Activated CD4-positive, CD25-positive, alpha-beta regulatory T cell treated with anti-CD3 and anti-CD28 coated beads, Interleukin-2, amount 50 U/mL, for 72 hours (primary cell): Measurements from ENCODE around the gene RAB3IP.
"Not testable (repeated sequence)": the region's sequence is repeated elsewhere in the genome, so short reads cannot be mapped to it uniquely, and the experiment has no call there.

Experiments
- DNase-seq: peaks from one replicate; pipeline ENCODE4 v3.0.0; 2021

Gene RAB3IP

DNA sequence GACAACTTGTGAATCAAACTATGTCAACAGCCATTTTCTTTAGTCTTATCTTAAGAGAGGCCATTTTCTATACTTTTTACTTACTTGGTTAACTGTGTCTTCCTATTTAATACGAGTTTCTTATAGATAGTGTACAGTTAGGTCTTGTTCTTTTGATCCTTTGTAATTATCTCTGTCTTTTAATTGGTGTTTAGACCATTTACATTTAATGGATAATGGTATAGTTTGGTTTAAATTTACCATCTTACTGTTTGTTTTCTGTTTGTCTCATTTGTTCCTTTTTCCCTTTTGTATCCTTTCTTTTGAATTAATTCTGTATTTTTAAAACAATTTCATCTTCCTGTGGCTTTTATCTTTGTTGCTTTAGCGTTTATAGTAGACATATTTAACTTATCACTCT, 19.4 kb downstream of the RAB3IP start:
- no peak for DNase-seq

DNA sequence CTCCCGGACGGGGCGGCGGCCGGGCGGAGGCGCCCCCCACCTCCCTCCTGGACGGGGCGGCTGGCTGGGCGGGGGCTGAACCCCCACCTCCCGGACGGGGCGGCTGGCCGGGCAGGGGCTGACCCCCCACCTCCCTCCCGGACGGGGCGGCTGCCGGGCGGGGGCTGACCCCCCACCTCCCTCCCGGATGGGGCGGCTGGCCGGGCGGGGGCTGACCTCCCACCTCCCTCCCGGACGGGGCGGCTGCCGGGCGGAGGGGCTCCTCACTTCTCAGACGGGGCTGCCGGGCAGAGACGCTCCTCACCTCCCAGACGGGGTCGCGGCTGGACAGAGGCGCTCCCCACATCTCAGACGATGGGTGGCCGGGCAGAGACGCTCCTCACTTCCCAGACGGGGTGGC, 20.9 kb downstream of the RAB3IP start:
- DNase-seq = not testable (repeated sequence)

DNA sequence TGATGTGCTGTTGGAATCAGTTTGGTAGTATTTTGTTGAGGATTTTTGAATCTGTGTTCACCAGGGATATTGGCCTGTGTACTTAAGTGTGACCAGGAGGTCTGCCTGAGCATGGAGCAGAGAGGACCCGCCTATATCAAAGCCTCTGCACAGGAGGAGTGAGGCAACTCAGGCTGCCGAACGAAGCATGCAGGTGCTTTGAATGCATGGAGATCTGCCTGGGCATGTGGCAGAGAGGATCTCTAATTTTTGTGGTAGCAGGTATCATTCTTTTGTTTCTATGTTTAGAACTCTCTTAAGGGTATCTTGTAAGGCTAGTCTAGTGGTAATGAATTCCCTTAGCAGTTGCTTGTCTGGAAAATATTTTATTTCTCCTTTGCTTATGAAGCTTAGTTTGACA, 26.9 kb downstream of the RAB3IP start:
- DNase-seq = no peak

DNA sequence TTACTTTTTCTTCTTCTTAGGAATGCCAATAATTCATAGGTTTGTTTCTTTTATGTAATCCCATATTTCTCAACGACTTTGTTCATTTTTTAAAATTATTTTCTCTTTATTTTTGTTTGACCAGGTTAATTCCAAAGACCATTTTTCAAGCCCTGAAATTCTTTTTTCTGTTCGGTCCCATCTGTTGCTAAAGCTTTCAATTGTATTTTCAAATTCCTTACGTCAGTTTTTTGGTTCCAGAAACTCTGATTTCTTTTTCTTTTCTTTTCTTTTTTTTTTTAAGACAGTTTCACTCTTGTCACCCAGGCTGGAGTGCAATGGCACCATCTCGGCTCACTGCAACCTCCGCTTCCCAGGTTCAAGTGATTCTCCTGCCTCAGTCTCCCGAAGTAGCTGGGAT, 27.6 kb downstream of the RAB3IP start:
- no peak for DNase-seq

- DNase-seq = no peak
Measured at GRCh38 chr12:69779928-69780327, 41.3 kb downstream of the RAB3IP start.

- no peak for DNase-seq
Measured at GRCh38 chr12:69783365-69783764, 44.7 kb downstream of the RAB3IP start.

DNA sequence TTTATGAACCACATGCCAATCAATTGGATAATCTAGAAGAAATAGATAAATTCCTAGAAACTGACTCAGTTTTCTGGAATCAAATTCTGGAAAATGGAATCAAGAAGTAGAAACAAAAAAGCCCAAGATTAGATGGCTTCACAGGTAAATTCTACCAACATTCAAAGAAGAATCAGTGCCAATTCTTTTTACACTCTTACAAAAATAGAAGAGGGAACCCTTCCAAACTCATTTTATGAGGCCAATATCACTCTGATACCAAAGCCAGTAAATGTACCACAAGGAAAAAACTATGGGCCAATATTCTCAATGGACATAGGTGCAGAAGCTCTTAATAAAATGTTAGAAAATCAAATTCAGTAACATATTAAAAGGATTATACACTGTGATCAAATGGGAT, 50.7 kb downstream of the RAB3IP start:
- DNase-seq = no peak

GRCh38 chr12:69792533-69792932, 53.9 kb downstream of the RAB3IP start:
- DNase-seq = no peak

DNA sequence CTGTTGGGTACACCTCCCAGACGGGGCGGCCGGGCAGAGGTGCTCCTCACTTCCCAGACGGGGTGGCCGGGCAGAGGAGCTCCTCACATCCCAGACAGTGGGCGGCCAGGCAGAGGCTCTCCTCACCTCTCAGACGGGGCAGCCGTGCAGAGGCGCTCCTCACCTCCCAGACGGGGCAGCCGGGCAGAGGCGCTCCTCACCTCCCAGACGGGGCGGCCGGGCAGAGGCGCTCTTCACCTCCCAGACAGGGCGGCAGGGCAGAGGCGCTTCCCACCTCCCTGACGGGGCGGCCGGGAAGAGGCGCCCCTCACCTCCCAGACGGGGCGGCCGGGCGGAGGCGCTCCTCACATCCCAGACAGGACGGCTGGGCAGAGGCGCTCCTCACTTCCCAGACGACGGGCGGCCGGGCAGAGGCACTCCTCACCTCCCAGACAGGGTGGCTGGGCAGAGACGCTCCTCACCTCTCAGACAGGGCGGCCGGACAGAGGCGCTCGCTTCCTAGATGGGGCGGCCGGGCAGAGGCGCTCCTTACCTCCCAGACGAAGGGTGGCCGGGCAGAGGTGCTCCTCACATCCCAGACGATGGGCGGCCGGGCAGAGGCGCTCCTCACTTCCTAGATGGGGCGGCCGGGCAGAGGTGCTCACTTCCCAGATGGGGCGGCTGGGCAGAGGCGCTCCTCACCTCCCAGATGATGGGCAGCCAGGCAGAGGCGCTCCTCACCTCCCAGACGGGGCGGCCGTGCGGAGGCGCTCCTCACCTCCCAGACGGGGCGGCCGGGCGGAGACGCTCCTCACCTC, 68.6 kb downstream of the RAB3IP start:
- DNase-seq = not testable (repeated sequence)

GRCh38 chr12:69810870-69811498, 72.3 kb downstream of the RAB3IP start:
- DNase-seq = no peak

- DNase-seq = no peak
Measured at GRCh38 chr12:69816082-69816481, 77.4 kb downstream of the RAB3IP start.

DNA sequence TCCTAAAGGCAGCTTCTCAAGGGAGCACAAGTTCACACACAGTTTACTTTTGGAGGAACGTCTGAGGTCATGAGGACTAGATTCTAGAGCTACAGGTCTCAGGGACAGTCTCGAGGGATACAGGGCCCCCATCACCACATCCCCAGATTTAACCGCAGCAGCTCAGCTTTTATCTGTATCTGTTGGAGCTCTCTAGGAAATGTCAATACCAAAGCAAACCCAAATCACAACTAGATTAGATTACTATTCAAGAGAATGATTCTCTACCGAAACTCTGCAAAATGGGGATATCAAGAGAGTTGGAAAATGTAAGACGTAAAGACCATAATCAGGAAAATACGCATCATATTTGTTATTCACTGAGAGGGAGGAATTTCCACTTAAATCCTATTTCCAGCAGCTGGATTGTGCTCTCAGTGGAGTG, 82.4 kb downstream of the RAB3IP start:
- DNase-seq = no peak

DNA sequence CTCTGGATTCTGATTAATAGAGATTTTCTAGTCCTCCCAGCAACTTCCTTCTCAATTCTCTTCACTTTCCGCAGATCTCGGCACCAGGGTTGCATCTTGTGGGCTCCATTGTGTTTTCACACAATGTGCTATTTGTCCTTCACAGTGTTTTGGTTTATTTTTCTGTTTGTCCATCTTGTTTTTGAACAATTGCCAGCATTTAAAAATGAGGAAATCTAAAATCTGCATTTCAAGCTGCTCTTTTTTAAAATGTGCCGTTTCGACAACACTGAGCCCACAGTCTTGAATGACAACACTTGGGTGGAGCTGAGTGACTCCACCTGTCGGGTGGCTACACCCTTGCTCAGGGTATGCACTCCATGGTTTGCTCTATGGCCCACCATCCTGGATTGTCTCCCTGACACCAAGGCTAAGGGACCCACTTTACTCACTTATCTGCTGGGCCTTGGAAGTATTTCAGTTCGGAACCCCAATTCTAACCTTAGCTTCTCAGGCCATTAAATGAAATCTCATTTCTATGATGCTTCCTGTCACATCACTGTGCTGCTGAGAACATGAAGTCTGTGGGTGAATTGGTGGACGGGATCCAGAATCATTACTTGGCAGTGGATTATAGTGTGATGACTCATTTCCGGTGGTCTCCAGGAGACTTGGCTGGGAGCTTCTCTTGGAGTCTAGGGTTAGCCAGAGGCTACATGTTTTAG, 82.9 kb downstream of the RAB3IP start:
- no peak for DNase-seq

DNA sequence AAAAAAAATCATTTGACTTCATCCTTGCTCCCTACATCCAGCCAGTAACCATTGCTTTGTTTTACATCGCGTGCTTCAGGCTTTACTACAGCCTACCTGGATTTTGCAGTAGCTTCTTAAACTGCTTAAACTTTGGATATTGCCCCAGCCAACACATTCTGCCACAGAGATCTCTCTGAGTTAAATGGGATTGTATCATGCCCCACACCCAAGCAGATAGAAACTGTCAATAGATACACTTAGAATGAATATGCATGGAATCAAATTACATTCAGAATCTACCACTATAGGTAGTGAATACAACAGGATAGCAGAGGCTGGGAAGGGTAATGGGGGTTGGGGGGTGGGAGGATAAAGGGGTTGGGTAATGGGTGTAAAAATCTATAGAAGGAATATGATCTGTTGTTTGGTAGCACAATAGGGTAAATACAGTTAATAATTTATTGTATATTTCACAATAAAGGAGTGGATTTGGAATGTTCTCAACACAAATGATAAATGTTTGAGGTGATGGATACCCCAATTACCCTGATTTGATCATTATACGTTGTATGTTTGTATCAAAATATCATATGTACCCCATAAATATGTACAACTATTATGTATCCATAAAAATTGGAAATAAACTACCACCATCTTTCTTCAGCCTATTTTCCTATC, 83.7 kb downstream of the RAB3IP start:
- no peak for DNase-seq

GRCh38 chr12:69824028-69824427, 85.4 kb downstream of the RAB3IP start:
- DNase-seq = no peak

DNA sequence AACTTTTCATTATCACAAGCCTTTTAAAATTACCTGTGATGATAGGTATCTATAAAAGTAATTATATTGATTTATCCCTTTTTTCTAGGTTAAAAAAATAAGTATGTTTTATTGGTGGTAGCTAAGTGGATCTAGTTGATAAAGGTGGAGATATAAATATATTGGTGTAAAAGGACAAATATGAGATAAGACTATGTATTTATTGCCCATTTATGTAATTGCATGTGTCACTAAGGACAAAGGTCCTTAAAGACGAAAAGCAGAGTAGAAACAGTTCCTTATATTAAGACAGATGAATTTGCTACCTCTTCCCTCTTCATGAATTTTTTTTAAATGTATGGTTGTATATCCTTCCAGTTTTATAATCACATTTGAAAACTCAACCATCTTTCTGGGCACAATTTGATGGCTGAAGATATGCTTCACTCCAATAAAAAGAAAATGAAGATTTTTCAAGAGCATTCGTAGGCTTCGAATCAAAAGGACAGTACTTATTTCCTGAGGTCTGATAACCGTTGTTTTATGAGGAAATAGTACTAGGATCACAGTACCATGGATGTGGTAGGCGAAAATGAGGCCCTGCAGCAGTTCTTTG, 86.4 kb downstream of the RAB3IP start, which contains the start of gene MYRFL:
MYRFL (plus strand) TSS at position 262 of the 595 bp plus-strand sequence; CDS start at position 553, 291 bp downstream.
- DNase-seq = no peak

- DNase-seq = no peak
Measured at GRCh38 chr12:69828897-69829296, 90.2 kb downstream of the RAB3IP start.

DNA sequence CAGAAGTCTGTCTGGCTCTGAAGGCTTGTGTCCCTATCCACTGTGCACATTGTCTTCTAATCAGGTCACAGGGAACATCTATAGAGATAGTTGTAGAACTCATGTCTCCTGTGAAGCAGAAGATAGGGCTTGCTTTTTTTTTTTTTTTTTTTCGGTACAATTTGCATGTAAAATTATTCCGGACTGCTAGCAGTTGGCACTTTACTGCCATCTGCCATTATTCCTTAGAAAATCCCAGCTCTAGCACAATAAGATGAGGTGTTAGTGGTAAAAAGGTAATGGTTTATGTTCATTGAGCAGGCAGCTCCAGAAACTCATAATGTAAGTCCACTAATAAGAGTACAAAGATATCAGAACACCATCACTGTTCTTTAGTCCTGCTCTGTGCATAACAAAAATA, 95.0 kb downstream of the RAB3IP start:
- DNase-seq = no peak

DNA sequence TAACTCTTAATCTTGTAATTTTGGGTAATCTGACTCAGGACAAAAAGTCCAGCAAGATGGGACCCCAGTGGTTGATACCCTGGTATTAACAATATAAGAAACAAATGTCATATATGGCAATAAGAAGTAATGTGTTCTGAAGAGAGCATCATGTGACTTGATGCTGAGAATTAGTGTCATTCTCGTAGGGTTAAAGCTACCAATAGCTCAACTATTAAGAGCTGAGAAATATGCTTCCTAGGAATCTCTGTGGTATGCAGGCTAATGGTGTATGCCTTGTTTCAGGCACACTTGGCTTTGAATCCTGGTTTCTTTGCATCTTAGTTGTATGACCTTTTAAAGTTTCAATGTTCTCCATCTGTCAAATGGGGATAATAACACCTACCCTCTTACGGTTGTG, 95.5 kb downstream of the RAB3IP start:
- no peak for DNase-seq

DNA sequence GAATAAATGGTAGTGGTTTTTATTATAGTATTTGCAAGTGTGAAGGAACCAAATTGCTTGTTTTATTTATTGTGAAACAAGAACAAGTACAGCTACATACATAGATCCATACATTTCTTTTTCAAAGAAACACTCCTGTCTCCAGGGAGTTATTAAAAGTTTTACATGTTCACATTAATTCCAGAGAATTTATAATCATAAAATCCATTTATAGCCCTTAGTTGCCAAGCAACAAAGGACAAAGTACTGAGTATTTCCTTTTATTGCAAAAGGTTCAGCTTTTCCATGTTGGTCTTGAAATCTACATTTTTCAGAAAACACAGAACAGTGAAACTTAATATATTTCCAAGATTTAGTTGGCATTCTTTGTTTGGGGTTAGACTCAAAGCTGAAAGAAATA, 95.9 kb downstream of the RAB3IP start:
- DNase-seq = no peak

GRCh38 chr12:69835081-69835480, 96.4 kb downstream of the RAB3IP start:
- no peak for DNase-seq

DNA sequence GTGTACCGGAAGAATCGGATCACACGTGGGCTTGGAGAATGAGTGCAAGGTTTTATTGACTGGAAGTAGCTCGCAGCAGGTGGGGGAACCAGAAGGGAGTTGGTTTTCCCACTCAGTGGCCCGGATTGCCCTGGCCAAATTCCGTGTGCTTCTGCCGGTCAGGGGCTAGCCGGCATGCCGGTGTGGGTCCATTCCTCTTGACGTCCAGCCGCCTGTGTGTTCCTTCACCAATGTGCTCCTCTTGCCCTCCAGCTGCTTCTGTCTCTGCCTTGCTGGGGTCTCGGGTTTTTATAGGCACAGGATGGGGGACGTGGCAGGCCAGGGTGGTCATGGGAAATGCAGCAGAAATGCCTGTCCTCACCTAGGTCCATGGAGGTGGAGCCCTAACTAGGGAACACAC, 97.4 kb downstream of the RAB3IP start:
- no peak for DNase-seq

DNA sequence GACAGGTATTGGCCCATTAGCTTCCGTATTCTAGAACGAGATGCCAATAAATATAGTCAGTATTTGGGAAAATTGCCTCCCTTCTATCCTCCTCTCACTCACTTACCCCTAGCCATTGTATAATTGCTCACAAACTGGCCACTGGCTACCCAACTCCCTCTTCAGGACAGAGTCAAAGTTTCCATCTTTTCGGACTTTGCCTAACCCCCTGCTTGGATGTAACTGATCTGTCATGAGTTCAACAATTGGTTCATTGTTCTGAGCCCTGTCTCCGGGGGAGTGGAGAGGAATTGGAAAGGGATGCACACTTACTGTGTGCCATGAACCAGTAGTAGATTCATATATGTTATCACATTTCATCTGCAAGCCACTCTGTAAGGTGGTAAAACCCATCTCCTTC, 98.5 kb downstream of the RAB3IP start:
- DNase-seq = no peak
